ENCODE results near the gene CDK5R1.

The CDK5R1 gene

GRCh38 chr17:32536736-32537643, 50.2 kb downstream of the CDK5R1 start:
- no peak for DNase-seq (ENCODE audit: extremely low spot score, insufficient read length, low read depth)
- FAIRE-seq = no peak
